Stimulated activated CD8-positive, alpha-beta memory T cell treated with anti-CD3 and anti-CD28 coated beads, Interleukin-15, amount 100 ng/mL, for 48 hours (primary cell): ENCODE results near the gene ARHGEF38.

Source experiments
- DNase-seq, 2 donors: peaks; one replicate each; pipeline ENCODE4 v3.0.0-alpha.2; 2020; ENCODE audit warnings: low read depth in 2 of 2

Gene ARHGEF38, protein sequence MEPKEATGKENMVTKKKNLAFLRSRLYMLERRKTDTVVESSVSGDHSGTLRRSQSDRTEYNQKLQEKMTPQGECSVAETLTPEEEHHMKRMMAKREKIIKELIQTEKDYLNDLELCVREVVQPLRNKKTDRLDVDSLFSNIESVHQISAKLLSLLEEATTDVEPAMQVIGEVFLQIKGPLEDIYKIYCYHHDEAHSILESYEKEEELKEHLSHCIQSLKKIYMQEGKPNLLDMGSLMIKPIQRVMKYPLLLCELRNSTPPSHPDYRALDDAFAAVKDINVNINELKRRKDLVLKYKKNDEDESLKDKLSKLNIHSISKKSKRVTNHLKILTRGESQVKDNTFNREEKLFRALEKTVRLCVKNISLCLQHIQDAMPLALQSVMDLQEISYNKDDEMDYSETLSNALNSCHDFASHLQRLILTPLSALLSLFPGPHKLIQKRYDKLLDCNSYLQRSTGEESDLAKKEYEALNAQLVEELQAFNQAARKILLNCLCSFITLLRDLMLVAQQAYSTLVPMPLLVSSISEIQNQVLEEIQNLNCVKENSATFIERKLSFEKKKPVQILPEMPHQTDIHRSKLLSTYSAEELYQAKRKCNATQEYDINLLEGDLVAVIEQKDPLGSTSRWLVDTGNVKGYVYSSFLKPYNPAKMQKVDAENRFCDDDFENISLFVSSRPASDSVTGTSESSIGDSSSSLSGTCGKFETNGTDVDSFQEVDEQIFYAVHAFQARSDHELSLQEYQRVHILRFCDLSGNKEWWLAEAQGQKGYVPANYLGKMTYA

GRCh38 chr4:105551965-105552746, at the start of gene ARHGEF38:
Gene ARHGEF38 (plus strand): TSS chr4:105552620. CDS start chr4:105552766, 146 bp downstream.
- DNase-seq = no peak

DNA sequence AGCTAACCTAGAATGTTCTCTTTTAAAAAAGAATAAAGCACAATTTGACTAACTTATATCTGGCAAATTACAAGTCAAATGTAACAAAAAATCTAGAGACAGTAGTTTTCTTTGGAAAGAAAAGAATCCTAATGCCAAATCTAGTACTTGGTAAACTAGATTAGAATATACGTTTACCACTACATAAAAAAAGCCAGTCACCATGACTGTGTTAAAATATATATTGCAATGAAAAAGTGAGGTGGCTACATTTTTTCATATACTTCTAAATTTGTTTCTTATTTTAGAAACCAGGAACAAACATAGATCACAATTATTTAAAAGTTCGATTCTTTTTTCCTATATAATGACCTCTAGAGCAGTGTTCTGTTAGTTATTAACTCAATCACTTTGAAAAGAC, 48.9 kb upstream of the ARHGEF38 start:
- no peak for DNase-seq

DNA sequence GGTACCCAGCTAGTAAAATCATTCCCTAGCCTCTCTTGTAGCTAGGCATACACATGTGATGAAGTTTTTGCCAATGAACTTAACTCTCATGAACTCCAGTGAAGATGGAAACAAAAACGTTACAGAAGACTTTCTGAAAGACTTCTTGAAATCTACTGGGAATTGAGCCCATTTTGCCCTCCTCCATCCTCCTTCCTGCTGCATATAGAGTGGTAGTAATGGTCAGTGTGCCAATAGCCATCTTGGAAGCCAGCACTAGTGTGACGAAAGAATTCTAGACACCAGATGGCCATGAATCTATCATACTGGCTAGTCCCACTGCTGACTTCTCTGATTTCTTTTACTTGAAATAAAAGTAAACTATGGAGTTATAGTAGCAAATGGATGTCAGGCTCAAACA, 47.7 kb upstream of the ARHGEF38 start:
- DNase-seq = no peak

GRCh38 chr4:105509291-105509690, 43.1 kb upstream of the ARHGEF38 start:
- DNase-seq = no peak

DNA sequence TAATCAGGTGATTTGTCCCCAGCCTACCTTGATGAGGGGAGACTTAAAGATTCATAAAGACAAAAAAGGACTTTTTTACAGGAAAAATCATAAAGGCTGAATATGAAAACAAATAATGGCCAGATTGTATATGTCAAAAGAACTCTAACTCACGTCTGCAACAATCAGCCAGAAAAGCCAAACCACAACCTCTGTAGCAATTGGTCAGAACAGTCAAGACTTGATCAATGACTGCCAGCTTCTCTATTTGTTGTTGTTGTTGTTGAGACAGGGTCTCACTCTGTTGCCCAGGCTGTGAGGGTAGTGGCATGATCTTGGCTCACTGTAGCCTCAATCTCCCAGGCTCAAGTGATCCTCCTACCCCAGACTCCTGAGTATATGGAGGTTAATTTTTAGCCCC, 42.7 kb upstream of the ARHGEF38 start:
- DNase-seq = no peak

DNA sequence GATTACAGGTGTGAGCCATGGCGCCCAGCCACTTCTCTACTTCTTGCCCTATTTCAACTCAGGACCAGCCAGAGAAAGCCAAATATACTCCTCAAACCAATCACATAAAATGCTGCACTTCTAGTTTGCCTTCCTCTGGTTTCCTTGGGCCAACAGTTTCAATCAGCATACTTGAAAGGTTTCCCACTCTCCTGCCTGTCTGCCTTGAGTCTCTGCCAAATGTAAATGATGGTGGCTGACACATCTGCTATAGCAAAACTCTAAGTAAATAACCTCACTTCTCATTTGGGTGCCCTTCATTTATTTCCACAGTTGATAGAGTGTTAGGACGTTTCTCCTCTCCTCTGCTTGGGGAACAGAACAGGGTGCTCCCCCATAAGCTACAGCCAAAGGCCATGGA, 42.2 kb upstream of the ARHGEF38 start:
- DNase-seq = no peak

- DNase-seq = no peak
Measured at GRCh38 chr4:105520819-105521790, 31.3 kb upstream of the ARHGEF38 start.

DNA sequence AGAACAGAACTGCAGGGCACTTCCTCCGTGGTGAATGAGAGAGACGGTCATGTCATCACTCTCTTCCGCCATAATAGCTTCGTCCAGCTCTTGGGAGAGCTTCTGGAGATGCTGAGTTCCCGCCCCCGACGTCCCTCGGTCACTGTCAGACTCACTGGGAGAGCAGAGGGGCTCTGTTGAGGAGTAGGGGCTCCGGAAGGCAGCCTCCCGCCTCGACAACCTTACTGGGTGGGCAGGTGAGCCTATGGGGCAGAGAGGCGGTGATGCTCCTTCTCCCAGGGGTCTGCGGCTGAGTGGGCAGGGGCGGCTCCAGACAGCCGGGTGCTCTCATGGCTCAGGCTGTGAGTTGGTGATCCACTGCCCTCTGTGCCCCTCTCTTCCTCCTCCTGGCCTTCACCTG, 25.8 kb upstream of the ARHGEF38 start:
- no peak for DNase-seq

GRCh38 chr4:105527081-105527480, 25.3 kb upstream of the ARHGEF38 start:
- DNase-seq = no peak

DNA sequence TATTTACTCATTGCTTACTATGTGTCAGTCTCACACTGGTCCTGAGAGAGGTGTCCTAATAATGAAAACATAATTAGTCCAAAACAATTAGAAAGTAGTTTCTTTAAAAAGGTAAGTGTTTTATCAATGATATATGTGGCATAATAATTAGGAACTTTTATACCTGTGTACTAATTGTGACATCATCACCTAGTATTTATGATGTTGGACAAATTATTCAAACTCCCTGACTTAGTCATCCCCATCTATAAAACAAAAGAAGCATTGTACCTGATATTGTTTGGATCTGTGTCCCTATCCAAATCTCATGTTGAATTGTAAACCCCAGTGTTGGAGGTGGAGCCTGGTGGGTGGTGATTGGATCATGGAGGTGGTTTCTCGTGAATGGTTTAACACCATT, 15.8 kb upstream of the ARHGEF38 start:
- no peak for DNase-seq

DNA sequence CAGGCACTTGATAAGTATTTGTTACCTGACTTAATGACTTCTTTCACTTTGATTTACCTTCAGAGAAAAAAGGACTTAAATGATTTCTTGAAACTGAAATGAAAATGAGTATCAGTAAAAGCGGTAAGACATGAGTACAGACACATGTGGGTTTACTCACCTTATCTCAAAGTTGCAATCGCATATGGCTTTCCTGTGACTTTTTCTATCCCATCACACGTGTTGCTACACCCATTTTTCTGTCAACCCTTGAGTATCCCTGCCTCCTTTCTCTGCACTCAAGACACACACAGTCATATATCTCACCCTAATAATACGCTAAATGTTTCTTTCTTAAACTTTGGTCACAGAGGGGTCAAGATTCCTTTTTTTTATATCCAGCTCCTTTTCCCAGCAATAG, 11.0 kb upstream of the ARHGEF38 start:
- DNase-seq = no peak

DNA sequence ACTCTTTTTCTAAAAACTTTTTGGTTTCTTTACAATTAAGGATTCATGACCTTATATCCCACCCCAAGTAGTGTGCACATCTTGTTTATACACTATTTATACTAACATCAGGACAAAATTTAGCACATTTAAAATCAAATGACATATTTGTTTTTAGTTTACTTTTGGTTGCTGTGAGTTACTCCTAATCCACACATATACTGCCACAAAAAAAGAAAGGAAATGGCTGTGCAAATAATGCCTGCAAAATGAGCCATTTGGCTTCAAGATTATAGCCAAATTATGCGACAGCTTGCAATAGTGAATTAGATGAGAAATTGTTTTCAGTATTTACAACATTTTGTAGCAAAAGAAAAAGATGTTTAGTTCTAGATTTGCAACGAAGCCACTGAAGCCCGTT, 10.4 kb upstream of the ARHGEF38 start:
- no peak for DNase-seq

- no peak for DNase-seq
Measured at GRCh38 chr4:105543346-105543745, 9.1 kb upstream of the ARHGEF38 start.

GRCh38 chr4:105543881-105544280, 8.5 kb upstream of the ARHGEF38 start:
- DNase-seq = no peak

- DNase-seq = no peak
Measured at GRCh38 chr4:105544520-105545286, 7.7 kb upstream of the ARHGEF38 start.

- no peak for DNase-seq
Measured at GRCh38 chr4:105546086-105546485, 6.3 kb upstream of the ARHGEF38 start.

DNA sequence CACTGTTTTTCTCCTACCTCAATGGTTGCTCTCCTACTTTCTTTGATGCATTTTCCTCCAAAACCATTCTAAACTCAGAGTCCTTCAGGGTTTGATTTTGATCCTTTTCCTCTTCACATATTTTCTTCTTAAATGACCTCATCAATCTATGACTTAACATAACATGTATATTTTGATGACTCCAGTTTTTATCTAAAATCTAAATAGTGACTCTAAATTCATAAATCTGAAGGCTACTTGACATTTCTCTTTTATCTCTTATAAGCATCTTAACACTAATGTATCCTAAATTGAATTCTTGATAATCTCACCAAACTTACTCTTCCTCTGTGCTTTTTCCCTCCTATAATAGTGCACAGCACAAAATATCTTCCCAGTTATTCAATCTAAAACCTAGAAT, 4.7 kb upstream of the ARHGEF38 start:
- DNase-seq = no peak

GRCh38 chr4:105548483-105548882, 3.9 kb upstream of the ARHGEF38 start:
- DNase-seq = no peak

GRCh38 chr4:105550641-105551040, 1.8 kb upstream of the ARHGEF38 start:
- no peak for DNase-seq

DNA sequence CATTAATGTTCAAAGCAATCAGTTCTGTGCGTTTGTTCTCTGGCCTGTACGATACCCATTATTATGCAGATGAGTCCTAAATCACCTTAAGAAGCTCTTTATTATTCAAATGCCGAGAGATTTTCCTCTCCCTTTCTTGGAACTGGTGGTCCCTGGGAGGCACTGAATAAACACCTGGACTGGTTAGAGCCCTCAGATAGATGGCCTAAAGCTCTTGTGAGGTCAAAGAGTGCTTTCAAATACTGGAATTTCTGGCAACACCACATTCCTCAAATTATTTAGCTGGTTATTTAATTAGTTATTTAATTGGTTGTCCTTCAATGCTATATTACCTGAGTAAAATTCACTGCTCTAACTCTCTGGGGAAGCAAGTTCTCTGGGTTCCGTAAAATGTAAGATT, 3.0 kb downstream of the ARHGEF38 start:
- no peak for DNase-seq
